ENCODE measurements around the gene HADHA.

Gene HADHA

DNA sequence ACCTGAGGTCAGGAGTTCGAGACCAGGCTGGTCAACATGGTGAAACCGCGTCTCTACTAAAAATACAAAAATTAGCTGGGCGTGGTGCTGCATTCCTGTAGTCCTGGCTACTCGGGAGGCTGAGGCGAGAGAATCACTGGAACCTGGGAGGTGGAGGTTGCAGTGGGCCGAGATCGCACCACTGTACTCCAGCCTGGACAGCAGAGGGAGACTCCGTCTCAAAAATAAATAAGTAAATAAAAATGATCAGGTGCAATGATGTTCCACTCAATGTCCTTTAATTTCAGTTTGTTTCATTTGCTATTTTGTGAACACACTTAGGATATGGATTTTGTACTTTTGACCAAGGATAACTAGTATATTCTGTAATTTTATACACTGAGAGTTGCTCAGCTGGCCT is 9.3 kb downstream of the HADHA start:
- peaks cover 83% of the 10 kb centered on the region for H3K36me3 ChIP-seq
- no peak overlapping the region for H3K27ac ChIP-seq
- H3K9me3 ChIP-seq = no peaks in the 10 kb centered on the region
- no peaks in the 10 kb centered on the region for H3K27me3 ChIP-seq
- H3K4me1 ChIP-seq (ENCODE audit: control insufficient read depth in 1 of 2, insufficient read depth in 1 of 2, low read depth in 1 of 2, low read length in 1 of 2) = peaks cover 5 to 12% of the 10 kb centered on the region in 2 experiments
- no peak overlapping the region for H3K4me3 ChIP-seq (ENCODE audit: low read depth in 1 of 2, low read length in 1 of 2)
- TF ChIP-seq, protein P1, sequence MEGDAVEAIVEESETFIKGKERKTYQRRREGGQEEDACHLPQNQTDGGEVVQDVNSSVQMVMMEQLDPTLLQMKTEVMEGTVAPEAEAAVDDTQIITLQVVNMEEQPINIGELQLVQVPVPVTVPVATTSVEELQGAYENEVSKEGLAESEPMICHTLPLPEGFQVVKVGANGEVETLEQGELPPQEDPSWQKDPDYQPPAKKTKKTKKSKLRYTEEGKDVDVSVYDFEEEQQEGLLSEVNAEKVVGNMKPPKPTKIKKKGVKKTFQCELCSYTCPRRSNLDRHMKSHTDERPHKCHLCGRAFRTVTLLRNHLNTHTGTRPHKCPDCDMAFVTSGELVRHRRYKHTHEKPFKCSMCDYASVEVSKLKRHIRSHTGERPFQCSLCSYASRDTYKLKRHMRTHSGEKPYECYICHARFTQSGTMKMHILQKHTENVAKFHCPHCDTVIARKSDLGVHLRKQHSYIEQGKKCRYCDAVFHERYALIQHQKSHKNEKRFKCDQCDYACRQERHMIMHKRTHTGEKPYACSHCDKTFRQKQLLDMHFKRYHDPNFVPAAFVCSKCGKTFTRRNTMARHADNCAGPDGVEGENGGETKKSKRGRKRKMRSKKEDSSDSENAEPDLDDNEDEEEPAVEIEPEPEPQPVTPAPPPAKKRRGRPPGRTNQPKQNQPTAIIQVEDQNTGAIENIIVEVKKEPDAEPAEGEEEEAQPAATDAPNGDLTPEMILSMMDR (IDR thresholded peaks at IDR 0.05) = no peak

DNA sequence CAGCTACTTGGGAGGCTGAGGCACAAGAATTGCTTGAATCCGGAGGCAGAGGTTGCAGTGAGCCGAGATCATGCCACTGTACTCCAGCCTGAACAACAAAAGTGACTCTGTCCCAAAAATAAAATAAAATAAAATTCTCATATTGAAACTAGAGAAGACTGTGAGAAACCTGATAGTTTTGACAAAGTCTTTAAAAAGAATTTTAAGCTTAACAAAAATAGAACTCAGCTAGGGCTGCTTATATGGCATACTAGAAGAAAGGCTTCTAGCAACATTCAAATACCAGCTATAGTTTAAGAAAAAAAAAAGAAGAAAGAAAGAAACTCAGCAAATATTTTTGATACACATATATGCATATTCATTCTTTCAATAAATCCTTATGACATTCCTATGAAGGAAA is 13.6 kb downstream of the HADHA start:
- no peak overlapping the region for H3K4me3 ChIP-seq (ENCODE audit: low read depth in 1 of 2, low read length in 1 of 2)
- TF ChIP-seq, protein P1 (IDR thresholded peaks at IDR 0.05) = no peak
- H3K9me3 ChIP-seq = no peaks in the 10 kb centered on the region
- no peaks in the 10 kb centered on the region for H3K4me1 ChIP-seq (ENCODE audit: control insufficient read depth in 1 of 2, insufficient read depth in 1 of 2, low read depth in 1 of 2, low read length in 1 of 2)
- H3K27me3 ChIP-seq = no peaks in the 10 kb centered on the region
- no peak overlapping the region for H3K27ac ChIP-seq
- peaks cover 93% of the 10 kb centered on the region for H3K36me3 ChIP-seq

DNA sequence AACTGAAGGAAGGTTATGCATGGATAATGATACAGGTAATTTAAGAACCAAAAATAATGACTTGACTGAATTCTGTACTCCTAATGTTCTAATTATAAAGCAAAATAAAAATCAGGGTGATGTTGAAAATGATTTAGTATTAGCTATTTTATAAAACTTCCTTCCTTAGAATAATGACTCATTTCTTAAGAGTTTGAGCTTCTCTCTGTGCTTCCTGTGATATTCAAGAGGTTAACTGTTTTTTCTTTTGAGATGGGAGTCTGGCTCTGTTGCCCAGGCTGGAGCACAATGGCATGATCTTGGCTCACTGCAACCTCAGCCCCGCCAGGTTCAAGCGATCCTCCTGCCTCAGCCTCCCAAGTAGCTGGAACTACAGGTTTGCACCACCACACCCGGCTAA is 14.8 kb downstream of the HADHA start:
- Histone ChIP-seq H3K9me3 (no peaks in the 10 kb centered on the region), H3K36me3 (peaks cover 86% of the 10 kb centered on the region)
- TF ChIP-seq, protein P1 (IDR thresholded peaks at IDR 0.05) = no peak

DNA sequence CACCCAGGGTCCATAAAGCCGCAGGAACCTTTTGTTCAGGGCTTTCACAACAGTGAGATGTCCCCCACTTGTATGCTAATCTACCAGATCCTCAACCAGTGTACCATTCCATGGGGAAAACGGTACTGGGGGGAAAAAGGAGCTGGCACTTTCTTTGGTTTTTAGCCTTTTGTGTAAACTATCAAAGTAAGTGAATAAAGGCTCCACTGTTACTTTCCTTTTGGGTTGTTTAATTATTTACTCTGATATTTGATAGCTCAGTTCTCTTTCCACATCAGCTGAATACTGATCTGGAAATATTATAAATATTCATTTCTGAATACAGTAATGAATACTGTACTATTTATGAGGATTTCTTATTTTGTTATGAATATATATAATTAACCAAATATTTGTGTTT is 20.3 kb downstream of the HADHA start:
- H3K36me3 ChIP-seq = peaks cover 74% of the 10 kb centered on the region
- no peaks in the 10 kb centered on the region for H3K4me1 ChIP-seq (ENCODE audit: control insufficient read depth in 1 of 2, insufficient read depth in 1 of 2, low read depth in 1 of 2, low read length in 1 of 2)
- TF ChIP-seq, protein P1 (IDR thresholded peaks at IDR 0.05) = no peak

More for the DNA sequence above, 14.8 kb downstream of the HADHA start:
- no peaks in the 10 kb centered on the region for H3K4me1 ChIP-seq (ENCODE audit: control insufficient read depth in 1 of 2, insufficient read depth in 1 of 2, low read depth in 1 of 2, low read length in 1 of 2)
- H3K27ac ChIP-seq = no peak overlapping the region
- H3K4me3 ChIP-seq (ENCODE audit: low read depth in 1 of 2, low read length in 1 of 2) = no peak overlapping the region
- H3K27me3 ChIP-seq = no peaks in the 10 kb centered on the region

DNA sequence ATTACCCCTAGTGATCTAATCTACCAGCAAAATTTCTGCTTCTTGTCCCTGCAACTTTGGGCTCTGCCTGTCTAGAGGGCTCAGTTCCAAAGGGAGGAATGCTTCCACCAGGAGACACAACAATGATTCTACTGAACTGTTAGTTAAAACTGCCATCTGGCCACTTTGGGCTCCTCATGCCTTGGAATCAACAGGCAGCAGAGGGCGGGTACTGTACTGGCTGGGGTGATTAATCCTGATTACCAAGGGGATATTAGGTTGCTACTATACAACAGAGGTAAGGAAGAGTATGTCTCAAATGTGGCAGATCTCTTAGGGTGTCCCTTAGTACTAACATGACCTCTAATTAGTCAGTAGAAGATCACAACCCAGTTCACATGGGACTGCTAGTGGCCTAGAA is 21.4 kb downstream of the HADHA start:
- Histone ChIP-seq H3K27ac (no peak overlapping the region), H3K4me3 (ENCODE audit: low read depth in 1 of 2, low read length in 1 of 2) (no peak overlapping the region), H3K9me3 (no peaks in the 10 kb centered on the region), H3K27me3 (no peaks in the 10 kb centered on the region), H3K4me1 (ENCODE audit: control insufficient read depth in 1 of 2, insufficient read depth in 1 of 2, low read depth in 1 of 2, low read length in 1 of 2) (no peaks in the 10 kb centered on the region), H3K36me3 (peaks cover 64% of the 10 kb centered on the region)
- TF ChIP-seq, protein P1 (IDR thresholded peaks at IDR 0.05) = no peak

More for the DNA sequence above, 20.3 kb downstream of the HADHA start:
- Histone ChIP-seq H3K4me3 (ENCODE audit: low read depth in 1 of 2, low read length in 1 of 2) (no peak overlapping the region), H3K9me3 (no peaks in the 10 kb centered on the region), H3K27ac (no peak overlapping the region), H3K27me3 (no peaks in the 10 kb centered on the region)

DNA sequence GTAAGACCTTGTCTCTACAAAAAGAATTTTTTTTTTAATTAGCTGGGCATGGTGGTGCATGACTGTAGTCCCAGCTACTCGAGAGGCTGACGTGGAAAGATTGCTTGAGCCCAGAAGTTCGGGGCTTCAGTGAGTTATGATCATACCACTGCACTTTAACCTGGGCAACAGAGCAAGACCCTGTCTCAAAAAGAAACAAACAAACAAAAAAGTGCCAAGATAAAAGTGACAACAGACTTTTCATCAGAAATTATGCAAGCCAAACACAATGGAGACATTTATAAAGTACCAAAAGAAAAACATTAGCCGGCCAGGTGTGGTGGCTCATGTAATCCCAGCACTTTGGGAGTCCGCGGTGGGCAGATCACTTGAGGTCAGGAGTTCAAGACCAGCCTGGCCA is 26.7 kb downstream of the HADHA start:
- Histone ChIP-seq H3K36me3 (peaks cover 66% of the 10 kb centered on the region), H3K27me3 (no peaks in the 10 kb centered on the region), H3K4me1 (ENCODE audit: control insufficient read depth in 1 of 2, insufficient read depth in 1 of 2, low read depth in 1 of 2, low read length in 1 of 2) (no peaks in the 10 kb centered on the region), H3K9me3 (no peaks in the 10 kb centered on the region), H3K27ac (no peak overlapping the region), H3K4me3 (ENCODE audit: low read depth in 1 of 2, low read length in 1 of 2) (no peak overlapping the region)
- TF ChIP-seq, protein P1 (IDR thresholded peaks at IDR 0.05) = no peak
